A549 (cell line): ENCODE measurements around the gene ZNF785.

Experiments used
- CEBPB ChIP-seq, 2 experiments: fragments of >200 bp in 1 of 2; sonication (Bioruptor Twin) in 1 of 2; formaldehyde crosslinking in 1 of 2; IDR thresholded peaks; 2 replicates each; pipeline ENCODE4 v1.6.1; 2012 to 2016
- CTCF ChIP-seq: fragments of >200 bp; sonication (Bioruptor Twin); formaldehyde crosslinking; IDR thresholded peaks from 3 replicates; pipeline ENCODE4 v1.5.1; 2016
- JUN ChIP-seq, 2 experiments: fragments of >200 bp; sonication (Bioruptor Twin); formaldehyde crosslinking; IDR thresholded peaks; 2 replicates in 1 of 2; 3 replicates in 1 of 2; pipeline ENCODE4 v1.6.1; 2016 to 2017
- MYC ChIP-seq: IDR thresholded peaks from 2 replicates; pipeline ENCODE4 v1.6.1; 2012; ENCODE audit warnings: mild to moderate bottlenecking, inconsistent platforms, low read length, improper control_type of control experiment, borderline replicate concordance
- POLR2A ChIP-seq: IDR thresholded peaks from 2 replicates; pipeline ENCODE4 v1.6.1; 2012; ENCODE audit warnings: mild to moderate bottlenecking, low read length
- RAD21 ChIP-seq, 2 experiments: fragments of >200 bp in 1 of 2; sonication (Bioruptor Twin) in 1 of 2; formaldehyde crosslinking in 1 of 2; IDR thresholded peaks in 1 of 2; conservative IDR thresholded peaks in 1 of 2; 2 replicates in 1 of 2; 3 replicates in 1 of 2; pipeline ENCODE4 v1.6.1; 2012 to 2018; ENCODE audit warnings: inconsistent platforms in 1 of 2
- TF ChIP-seq, protein P1 (sequence below): fragments of 150-350 bp; IDR thresholded peaks from 2 replicates; pipeline ENCODE4 v1.6.1; 2014; ENCODE audit warnings: low read depth, mild to moderate bottlenecking, low read length

DNA sequence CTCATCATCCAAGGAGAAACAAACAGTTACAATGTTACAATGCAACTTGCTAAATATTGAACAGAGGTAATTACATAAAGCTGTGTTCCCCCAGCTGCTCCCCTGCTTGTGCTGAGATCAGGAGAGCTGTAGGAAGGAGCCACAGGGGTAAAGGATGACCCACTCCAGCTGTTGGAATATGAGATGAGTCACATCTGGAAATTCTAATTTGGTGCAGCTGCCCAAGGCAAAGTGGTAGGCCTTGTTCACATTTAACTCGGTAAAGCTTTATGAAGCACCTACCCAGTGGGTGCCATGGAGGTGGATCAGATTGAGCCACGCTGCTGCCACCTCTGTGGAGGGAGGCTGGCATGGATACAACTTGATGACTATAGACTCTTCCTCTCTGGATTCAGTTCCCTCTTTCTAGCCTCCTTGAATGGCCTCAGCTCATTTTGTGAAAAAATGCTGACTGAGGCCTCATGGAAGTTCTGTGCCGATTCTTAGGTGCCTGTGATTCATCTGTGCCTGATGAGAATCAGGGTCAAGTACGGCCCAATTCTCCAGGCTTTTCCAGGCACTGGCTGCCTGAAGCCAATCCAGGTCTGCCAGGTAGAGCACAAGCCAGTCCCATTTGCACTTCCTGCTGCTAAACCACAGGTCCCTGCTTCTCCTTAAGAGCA is 17.2 kb upstream of the ZNF785 start:
- no peak for TF ChIP-seq POLR2A
- TF ChIP-seq, protein P1, sequence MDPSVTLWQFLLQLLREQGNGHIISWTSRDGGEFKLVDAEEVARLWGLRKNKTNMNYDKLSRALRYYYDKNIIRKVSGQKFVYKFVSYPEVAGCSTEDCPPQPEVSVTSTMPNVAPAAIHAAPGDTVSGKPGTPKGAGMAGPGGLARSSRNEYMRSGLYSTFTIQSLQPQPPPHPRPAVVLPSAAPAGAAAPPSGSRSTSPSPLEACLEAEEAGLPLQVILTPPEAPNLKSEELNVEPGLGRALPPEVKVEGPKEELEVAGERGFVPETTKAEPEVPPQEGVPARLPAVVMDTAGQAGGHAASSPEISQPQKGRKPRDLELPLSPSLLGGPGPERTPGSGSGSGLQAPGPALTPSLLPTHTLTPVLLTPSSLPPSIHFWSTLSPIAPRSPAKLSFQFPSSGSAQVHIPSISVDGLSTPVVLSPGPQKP = no peak
- no peak for TF ChIP-seq RAD21 (conservative IDR thresholded peaks at IDR 0.05 in 1 of 2, IDR thresholded peaks at IDR 0.05 in 1 of 2)
- no peak for TF ChIP-seq CTCF
- TF ChIP-seq MYC = no peak
- TF ChIP-seq JUN (IDR thresholded peaks at IDR 0.05) = no peak; a peak in 1 of 5 replicates
- TF ChIP-seq CEBPB (IDR thresholded peaks at IDR 0.05) = no peak
